ENCODE results near the gene HSPH1. TPM values are rescaled to one million over a fixed set of nuclear protein-coding genes. Genes with fewer than 3 reads are reported as not detected.

HSPH1 gene
- polyA plus RNA-seq, 1 donor from 2014 or later: 112 TPM

- Histone ChIP-seq H3K4me2 (ENCODE audit: low read length) (no peak overlapping the region), H3K4me3 (ENCODE audit: low read length) (no peak overlapping the region), H3K9ac (ENCODE audit: low read length) (no peak overlapping the region), H3F3A (ENCODE audit: insufficient read depth, low read length, poor library complexity, severe bottlenecking) (no peaks in the 10 kb centered on the region), H2AFZ (ENCODE audit: low read depth, low read length) (no peak overlapping the region), H3K27ac (ENCODE audit: low read length) (no peak overlapping the region), H3K79me2 (replicated peaks; ENCODE audit: insufficient read depth, low read length) (no peaks in the 10 kb centered on the region), H4K20me1 (ENCODE audit: insufficient read depth) (no peaks in the 10 kb centered on the region), H3K9me3 (ENCODE audit: low read length) (no peaks in the 10 kb centered on the region), H3K36me3 (ENCODE audit: insufficient read depth, low read length) (no peaks in the 10 kb centered on the region), H3K9me2 (ENCODE audit: insufficient read depth, low read length) (no peaks in the 10 kb centered on the region), H3K27me3 (ENCODE audit: insufficient read depth, low read depth, low read length) (no peaks in the 10 kb centered on the region)
- no peak for TF ChIP-seq POLR2AphosphoS5 (IDR thresholded peaks at IDR 0.05)
- no peak for TF ChIP-seq TAF1 (IDR thresholded peaks at IDR 0.05; ENCODE audit: low read depth)
- TF ChIP-seq, protein P1, sequence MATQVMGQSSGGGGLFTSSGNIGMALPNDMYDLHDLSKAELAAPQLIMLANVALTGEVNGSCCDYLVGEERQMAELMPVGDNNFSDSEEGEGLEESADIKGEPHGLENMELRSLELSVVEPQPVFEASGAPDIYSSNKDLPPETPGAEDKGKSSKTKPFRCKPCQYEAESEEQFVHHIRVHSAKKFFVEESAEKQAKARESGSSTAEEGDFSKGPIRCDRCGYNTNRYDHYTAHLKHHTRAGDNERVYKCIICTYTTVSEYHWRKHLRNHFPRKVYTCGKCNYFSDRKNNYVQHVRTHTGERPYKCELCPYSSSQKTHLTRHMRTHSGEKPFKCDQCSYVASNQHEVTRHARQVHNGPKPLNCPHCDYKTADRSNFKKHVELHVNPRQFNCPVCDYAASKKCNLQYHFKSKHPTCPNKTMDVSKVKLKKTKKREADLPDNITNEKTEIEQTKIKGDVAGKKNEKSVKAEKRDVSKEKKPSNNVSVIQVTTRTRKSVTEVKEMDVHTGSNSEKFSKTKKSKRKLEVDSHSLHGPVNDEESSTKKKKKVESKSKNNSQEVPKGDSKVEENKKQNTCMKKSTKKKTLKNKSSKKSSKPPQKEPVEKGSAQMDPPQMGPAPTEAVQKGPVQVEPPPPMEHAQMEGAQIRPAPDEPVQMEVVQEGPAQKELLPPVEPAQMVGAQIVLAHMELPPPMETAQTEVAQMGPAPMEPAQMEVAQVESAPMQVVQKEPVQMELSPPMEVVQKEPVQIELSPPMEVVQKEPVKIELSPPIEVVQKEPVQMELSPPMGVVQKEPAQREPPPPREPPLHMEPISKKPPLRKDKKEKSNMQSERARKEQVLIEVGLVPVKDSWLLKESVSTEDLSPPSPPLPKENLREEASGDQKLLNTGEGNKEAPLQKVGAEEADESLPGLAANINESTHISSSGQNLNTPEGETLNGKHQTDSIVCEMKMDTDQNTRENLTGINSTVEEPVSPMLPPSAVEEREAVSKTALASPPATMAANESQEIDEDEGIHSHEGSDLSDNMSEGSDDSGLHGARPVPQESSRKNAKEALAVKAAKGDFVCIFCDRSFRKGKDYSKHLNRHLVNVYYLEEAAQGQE (IDR thresholded peaks at IDR 0.05; ENCODE audit: borderline replicate concordance): no peak
- no peak for TF ChIP-seq MXI1 (conservative IDR thresholded peaks at IDR 0.05; ENCODE audit: poor library complexity, severe bottlenecking)
- TF ChIP-seq CTCF (IDR thresholded peaks at IDR 0.05; ENCODE audit: poor library complexity, severe bottlenecking): no peak
- no peak for TF ChIP-seq SMC3 (conservative IDR thresholded peaks at IDR 0.05; ENCODE audit: poor library complexity)
- TF ChIP-seq RAD21 (conservative IDR thresholded peaks at IDR 0.05): no peak
- no peak for TF ChIP-seq EZH2 (IDR thresholded peaks at IDR 0.05; ENCODE audit: borderline replicate concordance, insufficient read depth, low read length, poor library complexity, severe bottlenecking)
- TF ChIP-seq EP300 (conservative IDR thresholded peaks at IDR 0.05; ENCODE audit: poor library complexity, severe bottlenecking): no peak
Measured at GRCh38 chr13:31172535-31172934, 10.8 kb upstream of the HSPH1 start.

DNA sequence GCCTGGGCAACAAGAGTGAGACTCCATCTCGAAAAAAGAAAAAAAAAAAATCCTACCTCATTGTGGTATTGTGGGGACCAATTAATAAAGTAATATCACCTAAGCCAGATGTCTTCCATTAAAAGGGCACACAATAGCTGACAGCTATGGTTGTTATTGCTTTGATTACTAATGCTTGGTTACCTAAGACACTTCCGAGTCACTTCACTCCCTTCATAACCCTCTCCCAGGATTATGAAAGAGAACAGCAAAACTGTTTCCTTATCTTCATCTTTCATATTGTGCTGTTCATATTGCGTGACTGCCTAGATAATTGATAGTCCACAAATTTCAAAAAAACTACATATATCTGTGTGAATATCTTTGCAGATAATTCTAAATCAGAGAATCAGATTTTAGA lies 10.3 kb upstream of the HSPH1 start:
- Histone ChIP-seq H3K9ac (ENCODE audit: low read length) (no peak overlapping the region), H3K4me2 (ENCODE audit: low read length) (no peak overlapping the region), H3K79me2 (replicated peaks; ENCODE audit: insufficient read depth, low read length) (no peaks in the 10 kb centered on the region), H3K9me3 (ENCODE audit: low read length) (no peaks in the 10 kb centered on the region), H3F3A (ENCODE audit: insufficient read depth, low read length, poor library complexity, severe bottlenecking) (no peaks in the 10 kb centered on the region), H2AFZ (ENCODE audit: low read depth, low read length) (no peak overlapping the region), H3K27ac (ENCODE audit: low read length) (no peak overlapping the region), H3K9me2 (ENCODE audit: insufficient read depth, low read length) (no peaks in the 10 kb centered on the region), H3K4me3 (ENCODE audit: low read length) (no peak overlapping the region), H3K27me3 (ENCODE audit: insufficient read depth, low read depth, low read length) (no peaks in the 10 kb centered on the region), H4K20me1 (ENCODE audit: insufficient read depth) (no peaks in the 10 kb centered on the region), H3K36me3 (ENCODE audit: insufficient read depth, low read length) (no peaks in the 10 kb centered on the region)
- no peak for TF ChIP-seq EZH2 (IDR thresholded peaks at IDR 0.05; ENCODE audit: borderline replicate concordance, insufficient read depth, low read length, poor library complexity, severe bottlenecking)

- no peak overlapping the region for H3K27ac ChIP-seq (ENCODE audit: low read length)
- no peaks in the 10 kb centered on the region for H3F3A ChIP-seq (ENCODE audit: insufficient read depth, low read length, poor library complexity, severe bottlenecking)
- no peak overlapping the region for H3K4me3 ChIP-seq (ENCODE audit: low read length)
- H2AFZ ChIP-seq (ENCODE audit: low read depth, low read length): no peak overlapping the region
- no peaks in the 10 kb centered on the region for H3K36me3 ChIP-seq (ENCODE audit: insufficient read depth, low read length)
- peaks cover under 1% of the 10 kb centered on the region for H3K79me2 ChIP-seq (replicated peaks; ENCODE audit: insufficient read depth, low read length)
- H3K27me3 ChIP-seq (ENCODE audit: insufficient read depth, low read depth, low read length): no peaks in the 10 kb centered on the region
- H3K4me2 ChIP-seq (ENCODE audit: low read length): no peak overlapping the region
- no peaks in the 10 kb centered on the region for H3K9me3 ChIP-seq (ENCODE audit: low read length)
- no peaks in the 10 kb centered on the region for H4K20me1 ChIP-seq (ENCODE audit: insufficient read depth)
- no peak for TF ChIP-seq EP300 (conservative IDR thresholded peaks at IDR 0.05; ENCODE audit: poor library complexity, severe bottlenecking)
- no peak for TF ChIP-seq TAF1 (IDR thresholded peaks at IDR 0.05; ENCODE audit: low read depth)
- TF ChIP-seq RAD21 (conservative IDR thresholded peaks at IDR 0.05): no peak
- TF ChIP-seq MXI1 (conservative IDR thresholded peaks at IDR 0.05; ENCODE audit: poor library complexity, severe bottlenecking): no peak
- TF ChIP-seq CTCF (IDR thresholded peaks at IDR 0.05; ENCODE audit: poor library complexity, severe bottlenecking): no peak
- no peak for TF ChIP-seq EZH2 (IDR thresholded peaks at IDR 0.05; ENCODE audit: borderline replicate concordance, insufficient read depth, low read length, poor library complexity, severe bottlenecking)
- TF ChIP-seq POLR2AphosphoS5 (IDR thresholded peaks at IDR 0.05): no peak
- no peak for TF ChIP-seq SMC3 (conservative IDR thresholded peaks at IDR 0.05; ENCODE audit: poor library complexity)
- TF ChIP-seq, protein P1 (IDR thresholded peaks at IDR 0.05; ENCODE audit: borderline replicate concordance): no peak
- no peak overlapping the region for H3K9ac ChIP-seq (ENCODE audit: low read length)
- H3K9me2 ChIP-seq (ENCODE audit: insufficient read depth, low read length): no peaks in the 10 kb centered on the region
Measured at GRCh38 chr13:31168736-31169135, 7.0 kb upstream of the HSPH1 start.

Measured in neural cell (in vitro differentiated cells).